SK-N-MC (cell line): ENCODE measurements around the gene MTCH2.
"Not testable (repeated sequence)": the region's sequence is repeated elsewhere in the genome, so short reads cannot be mapped to it uniquely, and the experiment has no call there.

Experiments
- DNase-seq: peaks from one replicate; pipeline ENCODE4 v3.0.0-alpha.2; 2011; ENCODE audit warnings: low read depth, low spot score
- H3K27ac ChIP-seq: fragments of 200-600 bp; sonication (generic); 2 replicates; pipeline ENCODE4 v1.5.1; 2016; ENCODE audit warnings: mixed run types
- H3K36me3 ChIP-seq: fragments of 200-600 bp; sonication (generic); 2 replicates; pipeline ENCODE4 v1.6.1; 2017; ENCODE audit warnings: antibody characterized with exemption, low read length, mixed read lengths; ENCODE audit not compliant: insufficient read depth
- H3K4me3 ChIP-seq: fragments of 200-600 bp; sonication (generic); 2 replicates; pipeline ENCODE4 v1.5.1; 2016
- H3K9ac ChIP-seq: fragments of 200-600 bp; sonication (generic); 2 replicates; pipeline ENCODE4 v1.8.0; 2017; ENCODE audit warnings: mixed run types, mixed read lengths; ENCODE audit not compliant: insufficient read length
- H3K9me3 ChIP-seq: fragments of 200-600 bp; sonication (generic); 2 replicates; pipeline ENCODE4 v1.6.1; 2017; ENCODE audit warnings: low read depth, mild to moderate bottlenecking, antibody characterized with exemption, low read length, moderate library complexity, mixed read lengths
- EZH2 ChIP-seq: fragments of 200-600 bp; sonication (generic); IDR thresholded peaks from one replicate; pipeline ENCODE4 v1.6.1; 2017; ENCODE audit warnings: antibody characterized with exemption
- FOXP2 ChIP-seq: optimal IDR thresholded peaks from 2 replicates; pipeline ENCODE3; 2011; ENCODE audit warnings: mild to moderate bottlenecking, moderate library complexity; ENCODE audit not compliant: insufficient read depth; ENCODE audit errors: extremely low read length, control extremely low read depth
- POLR2AphosphoS5 ChIP-seq: IDR thresholded peaks from 2 replicates; pipeline ENCODE4 v1.6.1; 2012; ENCODE audit warnings: mild to moderate bottlenecking, low read depth, low read length, borderline replicate concordance

MTCH2 gene

GRCh38 chr11:47669856-47670255 lies 27.5 kb upstream of the MTCH2 start:
- H3K9ac ChIP-seq = no peak overlapping the region
- H3K36me3 ChIP-seq = no peaks in the 10 kb centered on the region
- no peak for DNase-seq
- no peak overlapping the region for H3K4me3 ChIP-seq
- H3K27ac ChIP-seq = no peak overlapping the region
- no peaks in the 10 kb centered on the region for H3K9me3 ChIP-seq
- TF ChIP-seq POLR2AphosphoS5 (no peak), EZH2 (no peak), FOXP2 (no peak)

DNA sequence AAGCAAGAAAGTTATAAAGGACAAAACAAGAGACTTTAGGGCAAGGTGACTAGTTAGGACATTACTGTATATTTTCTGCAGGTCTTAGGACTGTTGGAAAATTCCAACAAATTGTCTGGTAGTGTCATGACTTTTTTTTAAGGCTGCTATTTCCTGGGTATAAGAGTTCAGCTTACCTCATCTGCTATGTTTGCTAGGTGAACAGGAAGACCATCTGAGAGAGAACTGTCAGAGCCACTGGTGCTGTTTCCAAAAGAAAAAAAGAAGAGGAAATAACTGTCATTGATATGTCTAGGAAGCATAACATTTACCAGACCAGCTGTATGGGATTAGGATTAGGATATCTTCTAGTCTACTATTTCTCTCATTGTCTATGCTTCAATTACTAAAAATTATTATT lies 26.3 kb upstream of the MTCH2 start:
- no peak overlapping the region for H3K9ac ChIP-seq
- DNase-seq = no peak
- H3K9me3 ChIP-seq = no peaks in the 10 kb centered on the region
- H3K27ac ChIP-seq = no peak overlapping the region
- TF ChIP-seq EZH2 (no peak), FOXP2 (no peak), POLR2AphosphoS5 (no peak)
- no peak overlapping the region for H3K4me3 ChIP-seq
- no peaks in the 10 kb centered on the region for H3K36me3 ChIP-seq

DNA sequence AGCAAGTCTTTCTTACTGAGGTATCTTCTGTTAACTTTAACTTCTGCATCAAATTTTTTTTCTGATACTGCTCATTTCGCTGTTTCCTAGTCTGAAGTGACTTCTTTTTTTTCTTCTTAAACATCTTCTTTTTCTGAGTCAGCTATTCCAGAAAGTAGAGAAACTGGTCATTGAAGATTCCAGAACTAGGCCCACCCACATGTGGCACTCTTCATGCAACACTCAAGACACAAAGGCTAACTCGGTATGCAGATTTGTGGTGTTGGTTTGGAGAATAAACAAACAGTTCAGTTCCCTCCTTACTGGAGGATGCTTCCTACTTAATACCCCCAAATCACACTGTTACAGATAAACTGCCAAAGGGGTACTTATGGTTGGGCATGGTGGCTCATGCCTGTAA lies 25.2 kb upstream of the MTCH2 start:
- H3K4me3 ChIP-seq = no peak overlapping the region
- H3K27ac ChIP-seq = no peak overlapping the region
- H3K9ac ChIP-seq = no peak overlapping the region
- no peak for TF ChIP-seq POLR2AphosphoS5
- no peak for TF ChIP-seq EZH2
- TF ChIP-seq FOXP2 = no peak
- H3K36me3 ChIP-seq = no peaks in the 10 kb centered on the region
- H3K9me3 ChIP-seq = no peaks in the 10 kb centered on the region
- DNase-seq = no peak

DNA sequence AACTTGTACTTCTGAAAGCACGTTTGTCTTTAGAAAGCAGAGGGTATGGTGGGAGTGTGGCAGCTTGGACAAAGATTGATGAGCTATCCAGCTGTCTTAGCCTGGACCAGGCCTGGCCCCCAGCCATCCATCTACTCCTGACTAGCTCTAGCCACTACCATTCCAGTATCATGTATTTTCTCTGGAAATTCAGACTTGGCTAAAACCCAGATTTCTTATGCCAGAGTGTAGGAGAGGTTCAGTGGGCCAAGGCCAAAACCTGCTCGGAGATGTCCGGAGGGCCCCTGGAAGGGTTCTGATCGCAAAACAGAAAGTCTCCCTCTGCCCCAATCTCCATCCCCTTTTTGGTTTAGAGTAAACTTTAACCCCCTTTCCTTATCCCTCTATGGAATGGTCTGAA lies 24.8 kb upstream of the MTCH2 start:
- no peak for DNase-seq
- TF ChIP-seq POLR2AphosphoS5 (no peak), EZH2 (no peak), FOXP2 (no peak)
- H3K36me3 ChIP-seq = no peaks in the 10 kb centered on the region
- no peak overlapping the region for H3K27ac ChIP-seq
- no peak overlapping the region for H3K4me3 ChIP-seq
- no peak overlapping the region for H3K9ac ChIP-seq
- no peaks in the 10 kb centered on the region for H3K9me3 ChIP-seq

- H3K9me3 ChIP-seq, H3K36me3 ChIP-seq, DNase-seq, H3K27ac ChIP-seq, H3K4me3 ChIP-seq, H3K9ac ChIP-seq: not testable (repeated sequence)
These were observed 22.6 kb upstream of the MTCH2 start for GRCh38 chr11:47664936-47665335.

DNA sequence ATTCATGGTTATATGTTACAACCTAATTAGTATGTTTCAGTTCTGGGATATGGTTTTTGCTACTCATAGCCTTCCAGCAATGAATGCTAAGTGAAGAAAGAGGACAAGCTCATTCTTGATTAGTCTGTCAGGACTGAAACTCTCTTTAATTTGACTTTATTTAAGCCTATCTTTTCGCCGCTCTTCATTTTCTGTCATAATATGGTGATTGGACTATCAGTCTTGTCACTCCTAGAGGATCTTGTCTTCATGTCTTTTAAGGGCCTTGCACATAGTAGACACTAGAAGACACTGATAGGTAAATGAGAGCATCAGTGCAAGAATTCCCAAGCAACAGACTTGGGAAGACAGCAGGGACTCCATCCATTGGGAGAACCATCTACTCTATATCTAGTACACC lies 18.9 kb upstream of the MTCH2 start:
- no peak overlapping the region for H3K9ac ChIP-seq
- no peak for DNase-seq
- H3K27ac ChIP-seq = no peak overlapping the region
- no peaks in the 10 kb centered on the region for H3K9me3 ChIP-seq
- no peaks in the 10 kb centered on the region for H3K36me3 ChIP-seq
- H3K4me3 ChIP-seq = no peak overlapping the region
- TF ChIP-seq FOXP2 (no peak), EZH2 (no peak), POLR2AphosphoS5 (no peak)

GRCh38 chr11:47659276-47659675 lies 16.9 kb upstream of the MTCH2 start:
- no peaks in the 10 kb centered on the region for H3K36me3 ChIP-seq
- TF ChIP-seq EZH2 = no peak
- no peak for TF ChIP-seq POLR2AphosphoS5
- no peak for TF ChIP-seq FOXP2
- no peak overlapping the region for H3K4me3 ChIP-seq
- no peaks in the 10 kb centered on the region for H3K9me3 ChIP-seq
- no peak overlapping the region for H3K9ac ChIP-seq
- DNase-seq = no peak
- no peak overlapping the region for H3K27ac ChIP-seq

DNA sequence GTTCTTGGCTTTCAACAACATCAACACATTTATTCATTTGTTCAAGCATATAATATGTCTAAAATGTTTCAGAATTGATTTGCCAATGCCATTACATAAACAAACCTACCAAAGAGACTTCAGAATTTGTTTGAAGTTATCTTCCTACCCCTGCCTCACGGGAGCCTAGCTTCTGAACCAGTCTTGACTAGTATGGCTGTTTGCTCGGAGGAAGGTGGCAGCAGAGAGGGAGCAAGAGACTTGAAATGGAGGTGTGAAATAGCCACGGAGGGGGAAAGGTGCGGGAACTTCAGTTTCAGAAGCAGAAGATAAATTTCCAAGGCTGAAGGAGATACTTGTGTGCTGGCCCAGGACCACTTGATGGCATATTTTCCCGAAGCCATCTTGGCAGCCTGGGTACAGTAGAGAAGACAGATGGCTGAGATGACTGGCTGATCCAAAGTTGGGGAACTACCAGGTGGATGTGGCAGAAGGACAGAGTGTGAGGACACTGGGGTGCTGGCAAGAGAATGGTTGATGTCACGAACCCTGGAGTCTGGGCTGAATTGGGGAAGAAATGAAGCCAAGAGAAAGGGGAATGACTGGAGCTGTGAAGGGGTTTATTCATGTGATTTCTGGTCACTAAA lies 14.0 kb upstream of the MTCH2 start:
- Histone ChIP-seq H3K36me3 (no peaks in the 10 kb centered on the region), H3K9ac (no peak overlapping the region), H3K9me3 (no peaks in the 10 kb centered on the region), H3K27ac (no peak overlapping the region), H3K4me3 (no peak overlapping the region)
- TF ChIP-seq EZH2 (no peak), FOXP2 (no peak), POLR2AphosphoS5 (no peak)
- DNase-seq = no peak

DNA sequence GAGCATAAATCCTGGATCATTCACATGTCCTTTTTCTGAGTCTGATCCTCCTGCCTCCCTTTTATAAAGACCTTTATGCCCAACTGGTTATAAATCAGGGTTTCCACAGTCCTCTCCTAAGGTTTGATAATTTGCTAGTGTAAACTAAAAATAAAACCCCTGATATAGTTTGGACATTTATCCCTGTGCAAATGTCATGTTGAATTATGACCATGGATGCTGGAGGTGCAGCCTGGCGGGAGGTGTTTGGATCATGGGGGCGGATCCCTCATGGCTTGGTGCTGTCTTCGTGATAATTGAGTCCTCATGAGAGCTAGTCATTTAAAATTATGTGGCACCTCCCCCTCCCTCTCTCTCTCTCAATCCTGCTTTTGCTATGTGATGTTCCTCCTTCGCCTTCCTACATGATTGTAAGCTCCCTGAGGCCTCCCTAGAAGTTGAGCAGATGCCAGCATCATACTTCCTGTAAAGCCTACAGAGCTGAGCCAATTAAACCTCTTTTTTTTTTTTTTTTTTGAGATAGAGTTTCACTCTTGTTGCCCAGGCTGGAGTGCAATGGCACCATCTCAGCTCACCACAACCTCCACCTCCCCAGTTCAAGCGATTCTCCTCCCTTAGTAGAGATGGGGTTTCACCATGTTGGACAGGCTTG lies 9.6 kb upstream of the MTCH2 start:
- Histone ChIP-seq H3K36me3 (no peaks in the 10 kb centered on the region), H3K9me3 (no peaks in the 10 kb centered on the region), H3K27ac (no peak overlapping the region), H3K4me3 (no peak overlapping the region), H3K9ac (no peak overlapping the region)
- DNase-seq = no peak
- TF ChIP-seq FOXP2 (no peak), POLR2AphosphoS5 (no peak), EZH2 (no peak)

DNA sequence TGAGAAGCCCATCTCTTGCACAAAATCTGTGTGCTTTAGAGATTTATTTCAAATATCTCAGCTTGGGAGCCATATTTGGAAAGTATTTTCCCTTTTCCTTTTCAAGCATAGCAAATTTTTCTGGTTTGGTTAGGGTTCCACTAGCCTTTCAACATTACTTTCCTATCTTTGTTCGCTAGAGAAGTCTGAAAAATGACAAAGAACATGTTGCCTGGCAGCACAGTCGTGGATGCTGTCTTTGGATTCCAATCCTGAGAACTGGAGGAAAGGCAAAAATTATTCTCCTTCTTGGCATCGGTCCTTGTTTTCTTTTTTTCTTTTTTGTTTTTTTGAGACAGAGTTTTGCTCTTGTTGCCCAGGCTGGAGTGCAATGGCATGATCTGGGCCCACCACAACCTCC lies 6.9 kb upstream of the MTCH2 start:
- no peaks in the 10 kb centered on the region for H3K36me3 ChIP-seq
- no peak overlapping the region for H3K9ac ChIP-seq
- no peak overlapping the region for H3K4me3 ChIP-seq
- TF ChIP-seq POLR2AphosphoS5 (no peak), EZH2 (no peak), FOXP2 (no peak)
- no peaks in the 10 kb centered on the region for H3K9me3 ChIP-seq
- no peak for DNase-seq
- H3K27ac ChIP-seq = no peak overlapping the region
